ENCODE results near the gene PSMB5. TPM values are rescaled to one million over a fixed set of nuclear protein-coding genes. Genes with fewer than 3 reads are reported as not detected.

PSMB5 gene
- total and polyA plus RNA-seq, 8 donors: 29.6 to 62.9 (median 45.9) TPM

- H3K4me3 ChIP-seq: no peak overlapping the region
- H3K4me1 ChIP-seq: peaks cover 0 to 5% (median 0%) of the 10 kb centered on the region in 3 donors
- no peak for TF ChIP-seq CTCF (IDR thresholded peaks at IDR 0.05)
- no peak overlapping the region for H3K27ac ChIP-seq
- no peak for FAIRE-seq
- H3K27me3 ChIP-seq: no peaks in the 10 kb centered on the region
- intact Hi-C loops (cut with DNase I): loop anchor here in 2 of 3 donors (2.0 to 5.0 kb wide), 2 partner anchors 70 to 72 kb away; partner anchors contain the start of gene CDH24 (in 1 of the 2)
- no peaks in the 10 kb centered on the region for H3K9me3 ChIP-seq
- 71 to 74% methylated on average over 8 of the region's 8 CpGs for WGBS, 2 donors
- no peaks in the 10 kb centered on the region for H3K36me3 ChIP-seq
- no peak for DNase-seq
- ATAC-seq: no peak
Observed at GRCh38 chr14:22987291-22987690, 47.4 kb downstream of the PSMB5 start.

- ATAC-seq (peak; percentile 46 to 69 (median 65)), FAIRE-seq (no peak), DNase-seq (peak; percentile 75 to 92 (median 88))
- Histone ChIP-seq H3K27ac (no peak overlapping the region), H3K4me1 (peaks cover 0 to 5% (median 0%) of the 10 kb centered on the region in 3 donors), H3K9me3 (no peaks in the 10 kb centered on the region), H3K36me3 (no peaks in the 10 kb centered on the region), H3K4me3 (no peak overlapping the region), H3K27me3 (no peaks in the 10 kb centered on the region)
- peak; percentile 76 to 91 (median 84) for TF ChIP-seq CTCF (IDR thresholded peaks at IDR 0.05)
- 18 to 22% methylated on average over 5 of the region's 5 CpGs for WGBS, 2 donors
- intact Hi-C loops (cut with DNase I): loop anchor here in 2 of 3 donors (2.0 to 5.0 kb wide), 2 partner anchors 71 to 72 kb away; partner anchors contain the start of gene CDH24 (in 1 of the 2)
Observed at GRCh38 chr14:22986508-22987054, 48.1 kb downstream of the PSMB5 start.

- no peaks in the 10 kb centered on the region for H3K36me3 ChIP-seq
- H3K27ac ChIP-seq: no peak overlapping the region
- H3K4me1 ChIP-seq: peaks cover 0 to 5% (median 0%) of the 10 kb centered on the region in 3 donors
- intact Hi-C loops (cut with DNase I): loop anchor here in 2 of 3 donors (2.0 to 5.0 kb wide), 2 partner anchors 71 to 73 kb away; partner anchors contain the start of gene CDH24 (in 1 of the 2)
- TF ChIP-seq CTCF (IDR thresholded peaks at IDR 0.05): no peak
- ATAC-seq (no peak), DNase-seq (no peak), FAIRE-seq (no peak)
- no peak overlapping the region for H3K4me3 ChIP-seq
- no peaks in the 10 kb centered on the region for H3K9me3 ChIP-seq
- 25 to 30% methylated on average over 2 of the region's 2 CpGs for WGBS, 2 donors
- no peaks in the 10 kb centered on the region for H3K27me3 ChIP-seq
Observed at GRCh38 chr14:22985894-22986507, 48.7 kb downstream of the PSMB5 start.

- TF ChIP-seq CTCF (IDR thresholded peaks at IDR 0.05): no peak
- no peak for DNase-seq
- intact Hi-C loops (cut with DNase I): loop anchor here in 1 of 3 donors (5.0 kb wide), 1 partner anchor 72 kb away; the partner anchor contains the start of gene CDH24
Observed at GRCh38 chr14:22984959-22985658, 49.6 kb downstream of the PSMB5 start.

More at GRCh38 chr14:22984959-22985658, 49.6 kb downstream of the PSMB5 start:
- WGBS, 2 donors: 88 to 93% methylated on average over 6 of the region's 6 CpGs
- Histone ChIP-seq H3K4me1 (peaks cover 0 to 9% (median 3%) of the 10 kb centered on the region in 3 donors), H3K36me3 (no peaks in the 10 kb centered on the region), H3K9me3 (no peaks in the 10 kb centered on the region), H3K27ac (no peak overlapping the region), H3K4me3 (no peak overlapping the region), H3K27me3 (no peaks in the 10 kb centered on the region)
- no peak for ATAC-seq
- no peak for FAIRE-seq

Data from pancreas (tissue), 10 donors.